Ovary (tissue), 3 donors: ENCODE measurements around the gene NFATC3.

Source experiments
- EP300 ChIP-seq: sonication (generic); formaldehyde crosslinking; IDR thresholded peaks from one replicate; pipeline ENCODE4 v1.6.1; 2017; ENCODE audit warnings: antibody characterized with exemption
- POLR2A ChIP-seq: fragments of 450-650 bp; IDR thresholded peaks from one replicate; pipeline ENCODE4 v1.6.1; 2017; ENCODE audit warnings: antibody characterized with exemption, mild to moderate bottlenecking, moderate library complexity
- TF ChIP-seq, protein P1 (sequence below), 3 donors: fragments of 450-650 bp in 2 of 3; fragments of 200-600 bp in 1 of 3; IDR thresholded peaks; one replicate each; pipeline versions ENCODE4 v1.5.1 to v1.8.0; 2016 to 2022; ENCODE audit warnings: antibody characterized with exemption in 3 of 3, mild to moderate bottlenecking in 1 of 3
- donor health status: DM: no; HTN: no; CAD: no.

DNA sequence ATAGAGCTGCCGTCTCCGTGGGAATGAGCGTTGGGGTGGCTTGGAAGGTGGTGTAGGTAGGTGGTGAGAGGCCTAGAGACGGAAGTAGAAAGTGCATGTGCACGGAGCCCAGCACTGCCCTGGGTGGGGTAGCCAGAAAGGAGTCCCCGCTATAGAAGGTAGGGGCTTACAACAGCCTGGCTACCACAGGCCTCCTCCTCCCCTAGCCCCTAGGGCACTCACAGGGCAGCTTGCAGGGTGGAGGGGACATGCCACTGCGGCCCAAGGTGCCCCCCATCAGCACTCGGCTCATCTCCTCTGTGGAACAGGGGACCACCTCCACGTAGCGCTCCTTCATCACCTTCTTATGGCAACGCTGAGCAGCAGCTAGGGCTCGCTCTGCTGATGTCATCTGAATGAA, 145.8 kb downstream of the NFATC3 start:
- TF ChIP-seq, protein P1, sequence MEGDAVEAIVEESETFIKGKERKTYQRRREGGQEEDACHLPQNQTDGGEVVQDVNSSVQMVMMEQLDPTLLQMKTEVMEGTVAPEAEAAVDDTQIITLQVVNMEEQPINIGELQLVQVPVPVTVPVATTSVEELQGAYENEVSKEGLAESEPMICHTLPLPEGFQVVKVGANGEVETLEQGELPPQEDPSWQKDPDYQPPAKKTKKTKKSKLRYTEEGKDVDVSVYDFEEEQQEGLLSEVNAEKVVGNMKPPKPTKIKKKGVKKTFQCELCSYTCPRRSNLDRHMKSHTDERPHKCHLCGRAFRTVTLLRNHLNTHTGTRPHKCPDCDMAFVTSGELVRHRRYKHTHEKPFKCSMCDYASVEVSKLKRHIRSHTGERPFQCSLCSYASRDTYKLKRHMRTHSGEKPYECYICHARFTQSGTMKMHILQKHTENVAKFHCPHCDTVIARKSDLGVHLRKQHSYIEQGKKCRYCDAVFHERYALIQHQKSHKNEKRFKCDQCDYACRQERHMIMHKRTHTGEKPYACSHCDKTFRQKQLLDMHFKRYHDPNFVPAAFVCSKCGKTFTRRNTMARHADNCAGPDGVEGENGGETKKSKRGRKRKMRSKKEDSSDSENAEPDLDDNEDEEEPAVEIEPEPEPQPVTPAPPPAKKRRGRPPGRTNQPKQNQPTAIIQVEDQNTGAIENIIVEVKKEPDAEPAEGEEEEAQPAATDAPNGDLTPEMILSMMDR (IDR thresholded peaks at IDR 0.05), result no peak
- TF ChIP-seq POLR2A, result no peak
- no peak for TF ChIP-seq EP300
